RWPE1 (cell line): ENCODE results near the gene TPO.
"Not testable (repeated sequence)": the region's sequence is repeated elsewhere in the genome, so short reads cannot be mapped to it uniquely, and the experiment has no call there.

ENCODE experiments used
- CTCF ChIA-PET: fragments of 350-600 bp; sonication (Branson Sonifier 250); formaldehyde crosslinking; extraction: SDS; loops from one replicate; lab custom pipeline; 2021; lab: Yijun Ruan, JAX
- POLR2A ChIA-PET: fragments of 400-600 bp; formaldehyde crosslinking; extraction: SDS; loops from one replicate; lab custom pipeline; 2020; ENCODE audit warnings: antibody characterized with exemption; ENCODE audit not compliant: low non-redundant PET; lab: Yijun Ruan, JAX
- DNase-seq: peaks from one replicate; pipeline ENCODE4 v3.0.0; 2012; ENCODE audit warnings: low spot score
- H3K27ac ChIP-seq: fragments of 450-650 bp; 2 replicates; pipeline ENCODE4 v1.5.1; 2017
- CTCF ChIP-seq: fragments of 450-650 bp; conservative IDR thresholded peaks from 2 replicates; pipeline ENCODE4 v1.5.1; 2017; ENCODE audit warnings: low read depth, mild to moderate bottlenecking

The TPO gene

GRCh38 chr2:1403565-1403964, 9.7 kb upstream of the TPO start:
- CTCF ChIA-PET: no interaction called here
- no peak for TF ChIP-seq CTCF
- DNase-seq: no peak
- H3K27ac ChIP-seq: no peak overlapping the region
- POLR2A ChIA-PET: no interaction called here

- no peak overlapping the region for H3K27ac ChIP-seq
- DNase-seq: no peak
- CTCF ChIA-PET: no interaction called here
- POLR2A ChIA-PET: no interaction called here
- TF ChIP-seq CTCF: no peak
These were observed 8.1 kb upstream of the TPO start for GRCh38 chr2:1405124-1405523.

DNA sequence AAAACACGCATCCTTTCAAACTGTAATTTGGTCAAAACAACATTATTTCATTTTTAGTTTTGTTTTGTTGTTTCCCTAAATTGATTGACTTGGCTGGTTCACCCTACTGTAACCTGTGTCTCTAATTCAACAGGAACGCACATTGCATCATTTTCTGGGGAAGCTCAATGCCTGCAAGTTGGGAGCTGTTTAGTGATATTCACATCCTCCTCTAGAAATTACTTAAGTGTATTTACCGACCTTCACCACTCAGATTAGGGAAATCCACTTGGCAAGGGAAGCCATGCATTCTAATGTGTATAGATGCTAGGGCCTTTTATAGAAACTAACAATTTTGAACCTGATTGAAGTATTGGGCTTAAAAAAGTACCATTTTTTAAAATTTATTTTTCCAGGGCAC, 7.3 kb upstream of the TPO start:
- no peak overlapping the region for H3K27ac ChIP-seq
- DNase-seq: peak; percentile 30
- no peak for TF ChIP-seq CTCF
- POLR2A ChIA-PET: no interaction called here
- CTCF ChIA-PET: no interaction called here

DNA sequence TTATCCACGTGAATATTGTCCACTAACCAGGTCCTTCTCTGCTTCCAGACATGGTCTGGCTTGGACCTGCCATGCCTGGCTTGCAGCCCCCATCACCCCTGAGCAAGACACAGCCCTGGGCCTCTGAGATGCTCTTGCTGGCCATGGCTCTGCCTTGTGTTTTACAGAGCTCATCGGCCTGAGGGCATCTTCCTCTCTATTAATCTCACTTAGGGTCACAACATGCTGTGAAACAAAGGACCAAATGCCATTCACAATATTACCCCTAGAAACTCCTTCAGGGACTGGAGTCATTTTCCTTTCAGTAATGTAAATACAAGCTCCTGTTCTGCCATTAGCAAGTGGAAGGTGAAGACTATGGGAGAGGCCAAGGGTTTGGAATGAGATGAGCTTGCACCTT, 6.8 kb upstream of the TPO start:
- POLR2A ChIA-PET: no interaction called here

DNA sequence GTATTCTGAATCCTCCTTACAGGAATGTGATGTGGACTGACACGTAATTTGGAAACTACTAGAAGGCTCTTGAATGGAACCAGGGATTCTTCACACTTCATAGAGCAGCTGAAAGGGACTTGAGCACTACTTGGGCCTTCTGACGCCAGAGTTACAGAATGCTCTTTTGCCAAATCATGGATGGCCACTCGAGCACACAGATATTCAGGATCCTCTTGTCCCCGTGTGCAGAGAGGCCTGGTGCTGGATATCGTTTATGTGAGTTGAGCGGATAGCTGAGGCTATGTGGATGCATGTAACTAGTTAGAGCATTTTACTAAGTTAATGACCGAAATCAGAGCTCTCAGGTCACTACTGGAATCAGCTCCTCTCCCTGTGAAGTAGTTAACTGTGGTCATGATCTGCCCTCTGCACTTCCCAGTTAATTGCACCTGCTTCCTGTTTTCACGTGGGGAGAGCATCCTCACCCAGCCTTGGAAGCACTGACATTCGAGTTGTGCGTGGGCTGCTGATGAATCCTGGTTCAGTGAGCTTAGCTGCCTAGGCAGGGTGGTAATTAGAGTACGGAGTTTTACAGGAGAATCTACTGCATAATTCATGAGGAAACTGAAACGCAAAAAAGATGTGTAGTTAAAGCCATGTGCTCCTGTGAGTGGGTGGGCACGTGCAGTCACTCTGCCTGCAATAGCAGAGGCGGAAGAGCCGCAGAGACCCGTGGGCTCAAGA, 5.2 kb upstream of the TPO start:
- POLR2A ChIA-PET: no interaction called here
- no peak overlapping the region for H3K27ac ChIP-seq
- TF ChIP-seq CTCF: no peak
- DNase-seq: no peak
- CTCF ChIA-PET: no interaction called here

More for the DNA sequence above, 6.8 kb upstream of the TPO start:
- no peak for TF ChIP-seq CTCF
- DNase-seq: no peak
- CTCF ChIA-PET: no interaction called here
- no peak overlapping the region for H3K27ac ChIP-seq

GRCh38 chr2:1414121-1414520, 858 bp downstream of the TPO start:
- POLR2A ChIA-PET: no interaction called here
- CTCF ChIA-PET: no interaction called here
- no peak for DNase-seq

GRCh38 chr2:1414901-1415300, 1.6 kb downstream of the TPO start:
- DNase-seq, H3K27ac ChIP-seq, CTCF ChIA-PET, POLR2A ChIA-PET: not testable (repeated sequence)

More at GRCh38 chr2:1414121-1414520, 858 bp downstream of the TPO start:
- TF ChIP-seq CTCF: no peak
- H3K27ac ChIP-seq: no peak overlapping the region
